Measurements from ENCODE around the gene OSBPL2.

The OSBPL2 gene

DNA sequence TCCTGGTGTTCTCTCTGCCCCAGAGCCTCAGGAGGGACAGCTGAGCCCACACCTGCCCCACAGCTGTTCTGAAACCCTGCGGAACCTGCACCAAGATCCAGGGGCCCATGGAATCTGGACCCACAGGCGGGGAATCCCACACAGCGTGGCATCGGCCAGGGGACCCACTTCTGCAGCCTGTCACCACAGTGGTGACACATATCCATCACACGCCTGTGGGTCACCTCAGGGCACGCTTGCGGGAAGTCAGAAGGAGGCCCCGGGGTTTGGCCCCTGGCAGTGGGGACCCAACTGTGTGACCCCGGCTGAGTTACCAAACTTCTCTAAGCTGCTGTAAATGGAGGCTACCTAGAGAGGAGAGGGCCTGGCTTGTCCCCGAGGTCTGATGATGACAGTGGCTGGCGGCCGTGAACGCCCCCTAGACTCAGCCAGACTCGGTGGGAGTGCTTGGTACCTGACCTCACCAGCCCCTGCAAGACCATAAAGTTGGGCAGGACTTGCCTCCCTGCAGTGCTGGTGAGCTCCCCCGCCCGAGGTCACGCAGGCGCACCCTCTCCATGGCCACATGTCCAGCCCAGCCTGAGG lies 16.0 kb upstream of the OSBPL2 start:
- no peak for DNase-seq (ENCODE audit: low read depth)

DNA sequence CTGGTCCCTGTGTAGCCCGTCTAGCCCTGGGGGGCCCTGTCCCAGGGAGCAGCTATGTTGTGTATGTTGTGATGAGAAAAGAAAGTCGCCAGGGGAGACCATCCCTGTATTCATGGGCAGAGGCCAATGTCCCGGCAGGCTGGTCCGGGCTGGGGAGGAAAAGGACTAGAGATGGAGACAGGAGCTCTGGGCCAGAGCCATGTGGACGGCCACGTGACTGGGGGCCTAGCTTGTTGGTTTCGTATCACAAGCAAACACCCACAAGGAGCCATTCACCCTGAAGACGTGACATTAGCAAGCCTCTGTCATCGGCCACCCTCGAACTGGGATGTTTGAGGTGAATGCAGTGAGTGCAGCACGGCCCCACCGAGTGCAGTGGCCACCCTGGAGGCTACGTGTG lies 15.3 kb upstream of the OSBPL2 start:
- no peak for DNase-seq (ENCODE audit: low read depth)

DNA sequence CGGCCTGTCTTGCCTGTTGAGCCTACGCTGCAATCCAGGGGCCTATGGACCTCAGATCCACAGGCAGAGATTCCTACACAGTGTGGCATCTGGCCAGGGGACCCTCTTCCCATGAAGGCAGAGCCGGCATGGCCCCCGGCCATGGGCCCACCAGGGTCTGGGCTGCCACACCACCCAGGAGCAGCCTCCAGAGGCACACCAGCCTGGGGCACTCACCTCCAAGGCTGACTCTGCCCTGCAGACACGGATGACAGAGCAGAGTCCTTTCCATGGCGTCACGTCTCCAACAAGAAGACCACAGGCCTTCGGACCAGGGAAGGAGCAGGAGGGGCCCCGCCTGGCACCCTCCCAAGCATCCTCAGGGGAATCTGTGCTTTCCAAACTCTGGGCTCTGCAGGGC lies 14.8 kb upstream of the OSBPL2 start:
- no peak for DNase-seq (ENCODE audit: low read depth)

DNA sequence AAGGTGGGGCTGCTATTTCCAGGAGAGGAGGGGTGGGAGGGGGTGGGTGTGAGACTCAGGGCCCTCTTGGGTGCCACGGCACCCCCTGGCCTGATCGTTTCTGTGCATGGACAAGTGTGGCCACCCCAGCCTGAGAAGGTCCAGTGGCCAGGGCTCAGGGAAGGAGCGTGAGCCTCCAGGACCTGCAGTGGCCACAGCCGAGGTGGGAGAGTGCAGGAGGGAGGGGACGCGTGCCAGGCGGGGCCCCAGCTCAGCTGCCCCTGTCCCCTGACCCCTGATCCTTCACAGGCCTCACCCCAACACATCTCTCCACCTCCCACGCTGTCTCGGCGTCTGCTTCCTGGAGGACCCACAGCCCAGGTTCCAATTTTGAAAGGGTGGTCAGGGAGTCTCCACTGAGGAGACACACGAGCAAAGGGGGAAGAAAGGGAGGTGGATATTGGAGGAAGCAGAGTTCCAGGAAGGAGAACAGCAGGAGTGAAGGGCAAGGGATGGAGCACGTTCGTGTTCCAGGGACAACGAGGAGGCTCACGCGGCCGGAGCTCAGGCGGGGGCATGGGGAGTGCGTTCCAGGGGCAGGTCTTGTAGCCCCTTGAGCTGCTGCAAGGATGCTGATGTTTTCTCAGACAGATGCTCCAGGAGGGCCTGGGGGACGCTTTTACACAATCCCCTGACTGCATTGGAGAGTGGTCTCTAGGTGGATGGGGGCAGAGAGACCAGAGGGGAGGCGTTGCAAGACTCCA lies 14.0 kb upstream of the OSBPL2 start:
- no peak for DNase-seq (ENCODE audit: low read depth)

DNA sequence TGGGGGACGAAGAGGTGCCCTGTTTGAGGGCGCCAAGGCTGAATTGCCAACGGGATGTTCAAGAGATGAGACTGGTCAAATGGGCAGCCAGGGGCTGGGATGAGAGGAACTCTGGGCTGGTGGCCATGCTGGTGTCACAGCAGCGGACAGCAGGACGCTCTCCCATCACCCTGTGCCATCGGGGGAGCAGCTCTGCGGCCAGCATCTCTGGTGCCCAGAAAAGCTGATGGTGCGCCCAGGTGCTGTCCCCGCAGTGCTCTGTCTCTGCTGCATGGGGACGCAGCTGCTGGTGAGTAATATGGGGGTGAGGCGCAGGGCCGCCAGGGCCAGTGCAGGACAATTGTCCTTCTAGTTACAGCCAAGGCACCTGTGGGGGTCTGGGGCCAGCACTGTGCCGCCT lies 13.3 kb upstream of the OSBPL2 start:
- no peak for DNase-seq (ENCODE audit: low read depth)

DNA sequence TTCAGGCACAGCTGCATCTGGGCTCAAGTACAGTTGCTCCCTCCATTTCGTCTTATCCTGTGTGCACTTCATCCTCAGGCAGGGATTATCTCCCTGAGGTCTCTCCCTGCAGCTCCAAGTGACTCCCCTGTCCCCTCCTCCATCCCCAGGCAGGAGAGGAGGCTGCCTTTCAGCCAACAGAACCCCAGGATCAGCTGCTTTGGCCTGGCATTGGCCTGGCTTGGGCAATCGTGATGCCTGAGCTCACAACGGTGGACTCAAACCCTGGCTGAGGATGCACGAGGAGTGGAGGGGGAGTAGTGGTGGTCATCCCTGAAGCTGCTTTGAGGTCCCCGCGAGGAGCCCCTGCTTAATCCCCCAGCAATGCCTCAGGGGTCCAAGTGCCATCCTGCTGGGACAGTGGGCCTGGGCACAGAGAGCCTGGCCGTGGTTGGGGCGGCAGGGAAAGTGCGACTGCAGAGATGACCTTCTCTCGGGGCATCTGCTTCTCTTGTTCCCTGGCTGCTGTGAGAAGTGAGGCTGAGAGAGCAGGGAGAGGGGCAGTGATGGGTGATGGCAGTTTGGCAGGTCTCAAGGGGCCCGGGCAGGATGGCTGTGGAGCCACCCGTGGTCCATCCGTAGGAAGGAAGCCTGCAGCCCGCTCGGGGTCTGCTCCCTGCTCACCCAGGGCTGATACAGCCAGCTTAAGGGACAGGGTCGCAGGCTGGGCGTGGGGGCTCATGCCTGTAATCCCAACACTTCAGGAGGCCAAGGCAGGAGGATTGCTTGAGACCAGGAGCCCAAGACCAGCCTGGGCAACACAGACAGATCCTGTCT lies 12.3 kb upstream of the OSBPL2 start:
- DNase-seq (ENCODE audit: low read depth), result no peak

DNA sequence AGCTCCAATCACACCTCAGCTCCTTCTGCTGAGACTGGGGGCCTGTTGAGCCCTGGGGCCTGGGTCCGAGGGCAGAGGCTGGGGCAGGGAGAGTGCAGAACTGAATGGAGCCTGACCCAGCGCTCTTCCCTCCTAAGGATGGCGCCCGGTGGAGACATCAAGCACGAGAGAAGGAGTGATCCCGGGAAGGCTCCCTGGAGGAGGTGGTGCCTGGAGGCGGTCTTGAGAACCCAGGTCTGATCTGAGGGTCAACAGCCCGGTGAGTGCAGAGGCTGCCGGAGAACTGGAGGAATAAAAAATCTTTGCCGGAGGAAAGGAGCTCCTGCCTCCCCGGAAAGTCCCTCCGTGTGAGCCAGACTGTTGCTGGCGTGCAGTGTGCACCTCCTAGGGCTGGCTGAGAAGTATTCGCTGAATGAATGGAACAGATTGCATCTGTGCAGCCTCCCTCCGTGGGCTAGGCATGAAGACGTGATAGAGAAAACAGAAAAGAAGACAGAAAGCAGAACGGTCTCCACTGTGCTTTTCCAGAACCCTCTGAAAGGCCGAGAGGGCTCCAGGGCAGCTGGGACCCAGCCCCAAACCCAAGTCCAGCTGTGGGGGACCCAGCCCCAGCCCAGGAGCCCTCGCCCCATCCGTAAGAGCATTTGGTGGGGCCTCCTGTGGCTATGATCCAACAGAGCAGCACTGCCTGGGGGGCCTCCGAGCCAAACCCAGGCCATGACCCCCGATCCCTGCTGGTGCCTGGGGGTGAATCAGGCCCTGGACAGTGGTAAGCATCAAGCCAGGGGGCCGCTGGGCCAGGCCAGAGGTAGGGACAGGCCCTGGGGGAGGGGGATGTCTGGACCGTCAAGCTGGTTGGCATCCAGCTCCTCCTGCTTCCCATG lies 11.4 kb upstream of the OSBPL2 start:
- no peak for DNase-seq (ENCODE audit: low read depth)

DNA sequence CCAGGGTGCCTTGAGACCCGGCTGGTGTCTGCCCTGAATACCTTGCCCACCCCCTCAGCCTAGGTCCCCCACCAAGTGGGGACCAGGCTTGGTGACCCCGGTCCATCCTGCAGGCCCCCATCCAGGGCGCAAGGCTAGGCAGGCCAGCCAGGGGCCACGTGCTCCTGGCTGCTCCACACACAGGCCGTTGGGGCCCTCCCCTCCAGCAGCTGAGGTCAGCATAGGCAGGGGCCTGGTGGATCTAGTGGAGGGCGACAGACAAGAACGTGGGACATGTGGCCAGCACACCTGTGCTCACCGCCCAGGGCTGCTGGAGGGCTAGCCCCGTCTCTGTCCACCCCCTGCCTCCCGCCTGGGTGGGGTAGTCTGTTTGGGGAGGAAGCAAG lies 10.7 kb upstream of the OSBPL2 start:
- DNase-seq (ENCODE audit: low read depth), result no peak

DNA sequence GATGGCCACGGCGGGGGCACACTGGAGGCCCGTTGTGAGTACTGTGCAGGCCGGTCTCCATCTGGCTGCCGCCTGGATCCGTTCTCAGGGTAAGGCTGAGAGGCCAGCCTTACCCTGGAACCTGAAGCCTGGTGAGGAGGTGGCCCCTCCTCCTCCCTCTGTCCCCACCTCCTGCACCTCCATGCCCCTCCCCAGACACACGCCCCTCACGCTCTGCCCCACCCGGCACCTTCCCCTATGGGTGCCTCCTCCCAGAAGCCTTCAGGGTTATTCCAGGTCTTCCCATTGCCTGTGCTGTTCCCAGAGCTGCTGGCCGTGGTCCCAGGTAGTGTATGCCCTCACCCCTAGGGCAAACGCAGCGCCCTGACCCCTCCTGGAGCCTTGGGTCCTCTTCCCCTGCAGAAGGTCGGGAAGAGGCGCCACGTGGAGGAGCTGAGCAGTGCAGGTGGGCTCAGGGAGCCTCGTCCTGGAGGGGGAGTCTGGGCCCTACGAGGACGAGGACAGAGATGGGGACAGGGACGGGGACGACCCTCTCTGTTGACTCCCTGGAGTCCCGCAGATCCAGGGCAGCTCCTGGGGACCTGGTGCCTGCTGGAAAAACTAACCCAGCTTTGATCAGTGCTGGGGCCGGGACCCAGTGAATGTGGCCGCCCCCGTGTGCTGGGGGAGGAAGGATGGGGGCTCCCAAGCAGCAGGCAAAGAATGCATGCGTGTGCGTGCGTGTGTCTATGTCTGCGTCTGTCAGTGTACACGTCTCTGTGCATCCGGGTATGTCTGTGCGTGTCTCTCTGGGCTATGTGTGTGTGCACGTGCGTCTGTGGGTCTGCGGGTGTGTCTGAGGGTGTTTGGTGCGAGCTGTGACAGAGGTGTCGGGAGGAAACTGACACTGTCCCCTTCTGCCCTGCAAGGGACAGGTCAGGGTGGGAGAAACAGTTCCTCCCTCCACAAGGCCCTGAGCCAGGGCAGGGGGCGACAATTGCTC lies 10.1 kb upstream of the OSBPL2 start:
- no peak for DNase-seq (ENCODE audit: low read depth)

DNA sequence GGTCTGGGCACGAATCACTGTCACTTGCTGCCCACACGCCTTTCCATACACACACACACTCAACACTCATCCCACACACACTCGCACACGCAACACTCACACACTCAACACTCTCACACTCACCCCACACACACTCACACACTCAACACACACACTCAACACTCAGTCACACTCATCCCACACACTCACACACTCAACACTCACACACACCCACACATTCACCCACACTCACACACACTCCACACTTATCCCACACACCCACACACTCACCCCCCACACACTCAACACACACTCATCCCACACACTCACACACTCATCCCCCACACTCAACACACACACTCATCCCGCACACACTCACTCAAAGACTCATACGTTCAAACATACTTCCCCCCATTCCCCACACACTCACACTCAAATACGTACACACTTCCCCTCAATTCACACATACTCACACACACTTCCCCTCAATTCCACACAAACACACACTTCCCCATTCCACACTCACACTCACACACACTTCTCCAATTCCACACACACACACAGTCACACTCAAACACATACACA lies 9.3 kb upstream of the OSBPL2 start:
- DNase-seq (ENCODE audit: low read depth), result no peak

DNA sequence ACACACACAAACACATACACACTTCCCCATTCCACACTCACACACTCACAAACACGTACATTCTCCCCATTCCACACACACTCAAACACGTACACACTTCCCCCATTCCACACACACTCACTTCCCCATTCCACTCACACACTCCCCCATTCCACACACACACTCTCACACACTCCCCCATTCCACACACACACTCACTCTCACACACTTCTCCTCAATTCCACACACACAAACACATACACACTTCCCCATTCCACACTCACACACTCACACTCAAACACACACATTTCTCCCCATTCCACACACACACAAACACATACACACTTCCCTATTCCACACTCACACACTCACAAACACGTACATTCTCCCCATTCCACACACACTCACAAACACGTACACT lies 8.7 kb upstream of the OSBPL2 start:
- no peak for DNase-seq (ENCODE audit: low read depth)

DNA sequence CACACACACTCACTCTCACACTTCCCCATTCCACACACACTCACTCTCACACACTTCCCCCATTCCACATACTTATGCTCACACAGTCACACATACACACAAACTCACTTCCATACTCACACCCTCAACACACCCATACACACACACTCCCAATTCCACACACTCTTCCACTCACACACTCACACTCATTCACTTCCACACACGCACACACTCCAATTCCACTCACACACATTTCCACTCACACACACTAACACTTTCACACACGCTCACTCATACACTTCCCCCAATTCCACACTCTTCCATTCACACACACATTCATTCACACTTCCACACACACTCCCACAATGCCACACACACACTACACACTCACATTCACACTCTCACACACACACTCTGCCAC lies 8.0 kb upstream of the OSBPL2 start:
- no peak for DNase-seq (ENCODE audit: low read depth)

DNA sequence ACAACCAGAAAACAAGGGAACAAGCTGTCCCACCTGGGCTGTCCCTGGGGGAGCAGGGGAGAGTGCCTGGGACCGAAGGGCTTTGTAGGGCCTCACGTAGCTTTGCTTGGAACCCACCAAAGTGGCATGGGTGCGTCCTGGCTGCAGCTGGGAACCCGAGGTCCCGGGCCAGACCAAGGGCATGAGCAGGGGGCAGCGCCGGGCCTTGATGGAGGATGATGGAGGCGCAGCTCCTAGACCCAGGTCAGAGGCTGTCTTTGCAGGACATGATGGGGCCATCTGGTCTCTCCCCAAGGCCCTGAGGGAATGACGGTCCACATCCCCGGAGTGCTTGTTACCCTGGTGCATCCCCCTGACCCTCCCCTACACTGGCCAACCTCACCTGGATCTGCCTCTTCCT lies 7.6 kb upstream of the OSBPL2 start:
- DNase-seq (ENCODE audit: low read depth), result no peak

DNA sequence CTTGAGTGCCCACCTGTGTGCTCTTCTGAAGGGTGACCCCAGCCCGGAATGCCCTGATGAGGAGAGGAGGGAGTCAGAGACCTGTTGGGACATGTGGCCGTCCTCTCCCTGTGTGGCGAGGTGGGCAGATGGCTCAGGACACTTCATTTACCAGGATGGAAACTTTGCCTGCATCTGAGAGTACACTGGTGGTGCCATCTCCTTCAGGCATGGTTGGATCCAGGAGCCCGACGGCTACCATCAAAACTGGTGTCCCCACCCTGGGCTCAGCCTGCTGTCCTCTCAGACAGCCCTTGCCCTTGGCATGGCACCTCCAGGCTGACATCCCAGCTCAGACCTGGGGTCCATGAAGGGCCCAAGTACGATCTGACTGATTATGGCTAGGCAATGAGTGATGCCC lies 7.0 kb upstream of the OSBPL2 start:
- no peak for DNase-seq (ENCODE audit: low read depth)

DNA sequence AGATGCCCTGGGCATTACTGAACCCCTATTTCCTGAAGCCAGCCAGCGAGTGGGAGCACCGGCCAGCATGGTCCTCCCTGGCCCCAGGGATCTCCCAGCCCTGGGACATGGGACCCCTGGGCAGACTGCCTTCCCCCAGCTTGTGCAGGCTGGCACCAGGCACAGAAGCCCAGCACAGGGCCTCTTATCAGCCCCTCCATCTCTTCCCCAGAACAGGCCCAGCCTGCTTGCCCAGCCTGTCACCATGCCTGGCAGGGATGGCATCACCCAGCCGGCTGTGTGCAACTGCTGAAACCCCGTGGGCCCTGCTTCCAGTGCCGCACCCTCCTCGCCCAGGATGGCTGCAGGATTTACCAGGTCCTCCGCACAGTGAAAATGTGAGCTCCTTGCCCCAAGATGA lies 6.1 kb upstream of the OSBPL2 start:
- DNase-seq (ENCODE audit: low read depth), result no peak

DNA sequence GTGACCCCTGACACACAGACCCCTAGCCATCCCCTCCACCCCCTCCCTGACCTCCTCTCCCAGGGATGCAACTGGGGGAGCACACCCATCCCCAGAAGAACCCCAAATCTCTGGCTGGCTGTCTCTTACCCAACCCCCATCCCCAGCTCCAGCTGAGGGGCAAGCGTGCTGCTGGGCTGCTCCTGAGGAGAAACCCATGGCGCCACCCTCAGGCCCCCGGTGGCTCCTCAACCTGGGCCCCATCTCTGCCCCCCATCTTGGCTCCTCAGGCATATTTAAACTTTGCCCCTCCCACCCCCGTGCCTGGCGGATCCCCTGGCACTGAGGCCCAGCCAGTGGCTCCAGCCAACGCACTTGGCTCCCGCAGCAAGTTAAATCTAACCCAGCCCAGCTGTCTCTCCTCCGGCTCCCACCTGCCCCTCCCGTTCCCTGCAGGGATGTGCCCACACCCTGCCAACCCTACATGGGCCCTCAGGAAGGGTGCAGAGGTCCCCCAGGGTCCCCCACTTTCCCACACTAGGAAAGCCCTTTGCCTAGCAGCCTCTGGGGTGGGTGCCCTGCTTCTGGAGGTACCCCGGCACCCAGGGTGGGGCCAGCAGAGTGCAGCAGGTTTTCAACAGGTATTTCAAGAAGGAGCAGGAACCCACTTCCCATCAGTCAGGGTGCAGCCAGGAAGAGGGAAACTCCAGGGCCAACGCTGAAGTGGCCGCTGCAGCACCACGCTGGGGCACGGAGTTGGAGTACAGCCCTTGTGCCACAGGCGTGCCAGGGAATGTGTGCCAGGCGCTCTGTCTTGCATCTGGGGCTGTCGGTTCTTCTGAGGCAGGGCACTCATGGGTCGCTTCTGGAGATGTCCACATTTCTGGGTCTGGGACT lies 5.3 kb upstream of the OSBPL2 start:
- DNase-seq (ENCODE audit: low read depth), result no peak

DNA sequence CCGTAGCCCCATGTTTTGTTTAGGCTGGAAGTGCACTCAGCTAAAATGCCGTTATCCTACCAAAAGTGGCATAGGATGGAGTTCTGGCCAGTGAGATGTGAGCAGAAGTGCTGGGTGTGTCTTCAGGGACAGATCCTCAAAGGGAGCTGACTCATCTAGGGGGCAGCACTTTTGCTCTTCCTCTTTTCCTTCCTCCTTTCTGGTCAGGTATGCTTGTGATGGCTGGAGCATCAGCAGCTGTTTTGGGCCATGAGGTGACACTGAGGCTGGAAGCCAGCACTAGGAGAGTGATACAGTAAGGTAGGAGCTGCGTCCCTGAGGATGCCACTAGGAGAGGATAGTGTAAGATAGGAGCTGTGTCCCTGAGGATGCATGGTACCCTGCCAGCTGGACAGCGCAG lies 4.6 kb upstream of the OSBPL2 start:
- no peak for DNase-seq (ENCODE audit: low read depth)

DNA sequence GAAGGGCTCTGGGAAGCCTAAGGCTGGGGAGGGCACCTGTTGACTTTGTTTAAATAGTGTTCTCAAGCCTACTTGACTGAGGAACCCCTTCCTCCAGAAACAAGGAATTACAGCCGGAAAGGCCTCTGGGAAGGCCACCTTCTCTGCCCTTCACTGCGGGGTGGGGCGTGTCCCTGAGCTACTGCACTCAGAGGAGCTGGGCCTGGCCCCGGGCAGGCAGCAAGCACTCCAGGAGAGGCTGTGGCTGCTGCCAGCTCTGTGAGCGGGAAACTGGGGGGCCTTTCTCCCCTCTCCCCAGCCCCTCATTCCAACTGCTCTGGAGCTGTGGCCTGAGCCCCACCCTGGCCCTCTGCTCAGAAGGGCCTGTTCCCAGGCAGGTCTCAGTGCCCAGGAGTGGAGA lies 4.0 kb upstream of the OSBPL2 start:
- DNase-seq (ENCODE audit: low read depth), result no peak

DNA sequence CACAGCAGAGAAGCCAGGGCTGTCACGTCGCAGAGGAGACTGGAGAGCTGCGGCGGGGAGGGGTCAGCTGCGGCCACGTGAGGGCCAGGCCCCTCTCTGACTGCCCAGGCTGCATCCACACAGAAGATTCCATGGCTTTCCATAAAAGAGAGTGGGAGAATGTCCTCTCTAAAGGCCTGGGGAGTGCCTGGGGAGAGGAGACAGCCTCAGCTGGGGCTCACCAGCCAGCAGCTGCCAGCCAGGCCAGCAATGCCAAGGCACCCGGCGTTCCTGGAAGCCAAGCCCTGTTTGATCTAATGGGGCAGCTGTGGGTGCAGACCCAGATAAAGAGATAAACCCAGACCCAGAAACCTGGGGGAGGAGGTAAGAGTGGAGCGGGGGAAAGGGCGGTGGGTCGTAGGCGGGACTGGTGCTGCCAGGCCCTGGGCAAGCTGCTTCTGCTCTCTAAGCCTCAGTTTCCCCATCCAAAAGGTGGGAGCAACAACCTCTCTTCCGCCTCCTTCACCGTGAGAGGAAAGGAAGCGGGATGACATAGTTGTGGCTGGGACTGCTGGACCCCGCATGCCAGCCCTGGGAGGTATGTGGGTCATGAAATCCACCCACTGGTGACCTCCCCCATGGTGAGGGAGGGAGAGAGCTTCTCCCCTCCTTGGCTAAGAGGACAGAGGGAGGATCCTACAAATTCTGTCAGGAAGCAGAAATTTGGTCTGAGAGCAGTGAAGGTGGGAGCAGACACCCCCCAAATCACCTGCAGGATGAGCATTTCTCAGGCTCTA lies 3.1 kb upstream of the OSBPL2 start:
- no peak for DNase-seq (ENCODE audit: low read depth)
